ENCODE measurements around the gene DENND6B.

DNA sequence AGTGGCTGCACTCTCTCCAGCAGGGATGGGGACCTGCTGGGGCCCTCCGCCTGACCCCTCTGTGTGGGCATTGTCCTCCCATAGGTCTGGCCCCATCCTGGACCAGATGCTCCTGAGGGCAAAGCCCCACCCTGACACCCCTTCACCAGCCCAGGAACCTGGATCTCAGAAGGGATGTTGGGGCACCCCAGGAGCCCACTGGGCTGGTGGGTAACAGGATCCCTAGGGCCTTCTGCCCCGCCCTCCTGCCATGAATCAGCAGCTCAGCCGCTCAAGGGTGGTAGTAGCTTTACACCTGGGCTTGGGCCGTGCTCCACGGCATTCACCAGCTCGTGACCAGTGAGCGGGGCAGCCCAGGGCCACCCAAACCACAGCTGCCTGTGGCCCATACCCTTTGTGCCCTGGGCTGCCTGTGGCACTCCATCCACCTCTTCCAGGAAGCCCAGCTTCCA lies 64.3 kb downstream of the DENND6B start:
- TF ChIP-seq, protein P1, sequence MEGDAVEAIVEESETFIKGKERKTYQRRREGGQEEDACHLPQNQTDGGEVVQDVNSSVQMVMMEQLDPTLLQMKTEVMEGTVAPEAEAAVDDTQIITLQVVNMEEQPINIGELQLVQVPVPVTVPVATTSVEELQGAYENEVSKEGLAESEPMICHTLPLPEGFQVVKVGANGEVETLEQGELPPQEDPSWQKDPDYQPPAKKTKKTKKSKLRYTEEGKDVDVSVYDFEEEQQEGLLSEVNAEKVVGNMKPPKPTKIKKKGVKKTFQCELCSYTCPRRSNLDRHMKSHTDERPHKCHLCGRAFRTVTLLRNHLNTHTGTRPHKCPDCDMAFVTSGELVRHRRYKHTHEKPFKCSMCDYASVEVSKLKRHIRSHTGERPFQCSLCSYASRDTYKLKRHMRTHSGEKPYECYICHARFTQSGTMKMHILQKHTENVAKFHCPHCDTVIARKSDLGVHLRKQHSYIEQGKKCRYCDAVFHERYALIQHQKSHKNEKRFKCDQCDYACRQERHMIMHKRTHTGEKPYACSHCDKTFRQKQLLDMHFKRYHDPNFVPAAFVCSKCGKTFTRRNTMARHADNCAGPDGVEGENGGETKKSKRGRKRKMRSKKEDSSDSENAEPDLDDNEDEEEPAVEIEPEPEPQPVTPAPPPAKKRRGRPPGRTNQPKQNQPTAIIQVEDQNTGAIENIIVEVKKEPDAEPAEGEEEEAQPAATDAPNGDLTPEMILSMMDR (conservative IDR thresholded peaks at IDR 0.05): no peak
- no peak for TF ChIP-seq ZFX (IDR thresholded peaks at IDR 0.05)

Data from C4-2B (cell line).